HL-60 (cell line): Measurements from ENCODE around the gene SLC35G6.

Experiments used
- CTCF ChIP-seq: IDR thresholded peaks from one replicate; pipeline ENCODE4 v1.5.1; 2011; ENCODE audit warnings: low read length, control low read depth, inconsistent platforms; ENCODE audit not compliant: insufficient read depth
- GABPA ChIP-seq: IDR thresholded peaks from 2 replicates; pipeline ENCODE4 v1.6.1; 2012; ENCODE audit warnings: low read depth
- POLR2AphosphoS5 ChIP-seq: IDR thresholded peaks from 2 replicates; pipeline ENCODE4 v1.6.1; 2012; ENCODE audit warnings: low read depth
- REST ChIP-seq: IDR thresholded peaks from 2 replicates; pipeline ENCODE4 v1.6.1; 2012; ENCODE audit warnings: low read depth; ENCODE audit not compliant: insufficient replicate concordance

- TF ChIP-seq REST (no peak), CTCF (no peak), POLR2AphosphoS5 (no peak), GABPA (no peak)
These were observed 43.2 kb upstream of the SLC35G6 start for GRCh38 chr17:7437950-7438614.
